Progenitor cell of endocrine pancreas (in vitro differentiated cells): Measurements from ENCODE around the gene ZSWIM6. TPM values are rescaled to one million over a fixed set of nuclear protein-coding genes. Genes with fewer than 3 reads are reported as not detected.
A peak's percentile ranks its signal among the peaks of the same experiment; 100 is the strongest.

Source experiments
- DNase-seq: peaks from one replicate; pipeline ENCODE4 v3.0.0; 2021; ENCODE audit warnings: low spot score; ENCODE audit not compliant: unreplicated experiment
- H3K27ac Mint-ChIP-seq: 2 replicates; pipeline ENCODE4 v1.8.0; 2021; ENCODE audit warnings: mild to moderate bottlenecking, moderate library complexity, mixed read lengths
- H3K27me3 Mint-ChIP-seq: 2 replicates; pipeline ENCODE4 v1.8.0; 2021; ENCODE audit warnings: mixed read lengths
- H3K36me3 Mint-ChIP-seq: 2 replicates; pipeline ENCODE4 v1.8.0; 2022; ENCODE audit warnings: mixed read lengths; ENCODE audit not compliant: insufficient read depth
- H3K4me1 Mint-ChIP-seq: 2 replicates; pipeline ENCODE4 v1.8.0; 2021; ENCODE audit warnings: low read depth, mixed read lengths
- H3K4me3 Mint-ChIP-seq: 2 replicates; pipeline ENCODE4 v1.8.0; 2021; ENCODE audit warnings: low read depth, mild to moderate bottlenecking, moderate library complexity, mixed read lengths
- H3K9me3 Mint-ChIP-seq: 2 replicates; pipeline ENCODE4 v1.8.0; 2021; ENCODE audit warnings: low read depth, mixed read lengths
- long read RNA-seq: library from polyadenylated mRNA; unstranded; transcript quantifications from one replicate; pipeline ENCODE4 v2.0.0, GENCODE V29; 2020
- total RNA-seq: library from RNA; stranded (reverse); gene quantifications from 2 replicates; pipeline ENCODE4 v1.2.1, GENCODE V29; 2021
- TF ChIP-seq, protein P1 (sequence below): fragments of 200-600 bp; sonication (generic); IDR thresholded peaks from one replicate; pipeline ENCODE4 v1.5.0; 2021; ENCODE audit warnings: antibody characterized with exemption, mild to moderate bottlenecking; ENCODE audit not compliant: unreplicated experiment

Gene ZSWIM6
- 33.4 and 35.2 TPM in 2 replicates for total RNA-seq
- long read RNA-seq, partial matches to known transcripts: 1 of 8 reads
- long read RNA-seq, other reads (novel, unspliced or antisense): 7 of 8 reads

DNA sequence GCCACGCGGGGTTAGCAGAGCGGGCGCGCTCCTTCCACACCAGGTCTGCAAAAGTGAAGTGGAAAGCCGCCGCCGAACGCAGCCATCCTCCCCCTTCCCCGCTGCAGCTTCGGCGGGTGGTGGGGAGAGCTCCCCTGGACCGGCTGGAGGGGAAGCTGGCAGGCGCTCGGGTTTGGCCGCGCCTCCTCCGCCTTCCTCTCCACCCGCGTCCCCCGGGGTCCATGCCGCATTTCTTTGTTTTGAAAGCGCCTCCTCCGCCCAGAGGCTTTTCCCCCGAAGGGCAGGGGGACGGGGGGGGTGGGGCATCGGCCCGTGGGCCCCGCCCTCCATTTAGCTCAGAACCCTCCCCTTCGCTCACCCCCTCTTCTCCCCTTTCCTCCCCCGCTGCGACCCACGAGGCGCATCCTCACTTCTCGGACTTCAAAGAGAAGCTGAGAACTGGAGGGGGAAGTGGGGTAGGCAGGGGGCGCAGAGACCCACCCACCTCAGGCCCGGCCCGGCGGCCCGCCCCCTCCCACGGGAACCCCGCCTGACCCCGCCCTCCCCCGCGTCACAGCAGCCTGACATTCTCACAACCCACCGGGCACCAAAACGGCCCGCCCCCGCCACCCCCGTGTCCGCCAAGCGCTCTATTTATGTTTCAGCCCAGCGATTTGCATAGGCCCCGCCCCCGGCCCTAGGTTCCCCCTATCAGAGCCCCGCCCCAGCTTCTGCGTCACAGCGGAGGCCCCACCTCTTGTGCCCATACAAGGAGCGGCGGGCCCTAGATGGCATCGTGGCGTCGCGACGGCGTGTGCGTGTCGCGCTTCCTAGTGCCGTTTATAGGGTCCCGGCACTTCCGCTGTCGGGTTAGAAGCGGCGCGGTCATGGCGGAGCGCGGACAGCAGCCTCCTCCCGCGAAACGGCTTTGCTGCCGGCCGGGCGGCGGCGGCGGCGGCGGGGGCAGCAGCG is at the start of gene ZSWIM6:
Gene ZSWIM6 (plus strand): TSS at position 852 of the 951 bp plus-strand sequence. CDS start 15 bp downstream, at position 867.
- Mint-ChIP-seq H3K27ac (peak within 1 kb of the TSS; percentile 99), H3K9me3 (no peaks in the 10 kb centered on the region), H3K36me3 (peaks cover 3% of the 10 kb centered on the region), H3K4me1 (peaks cover 32% of the 10 kb centered on the region), H3K4me3 (peak within 1 kb of the TSS; percentile 93), H3K27me3 (peaks cover 15% of the 10 kb centered on the region)
- DNase-seq: peak; percentile 96
- TF ChIP-seq, protein P1, sequence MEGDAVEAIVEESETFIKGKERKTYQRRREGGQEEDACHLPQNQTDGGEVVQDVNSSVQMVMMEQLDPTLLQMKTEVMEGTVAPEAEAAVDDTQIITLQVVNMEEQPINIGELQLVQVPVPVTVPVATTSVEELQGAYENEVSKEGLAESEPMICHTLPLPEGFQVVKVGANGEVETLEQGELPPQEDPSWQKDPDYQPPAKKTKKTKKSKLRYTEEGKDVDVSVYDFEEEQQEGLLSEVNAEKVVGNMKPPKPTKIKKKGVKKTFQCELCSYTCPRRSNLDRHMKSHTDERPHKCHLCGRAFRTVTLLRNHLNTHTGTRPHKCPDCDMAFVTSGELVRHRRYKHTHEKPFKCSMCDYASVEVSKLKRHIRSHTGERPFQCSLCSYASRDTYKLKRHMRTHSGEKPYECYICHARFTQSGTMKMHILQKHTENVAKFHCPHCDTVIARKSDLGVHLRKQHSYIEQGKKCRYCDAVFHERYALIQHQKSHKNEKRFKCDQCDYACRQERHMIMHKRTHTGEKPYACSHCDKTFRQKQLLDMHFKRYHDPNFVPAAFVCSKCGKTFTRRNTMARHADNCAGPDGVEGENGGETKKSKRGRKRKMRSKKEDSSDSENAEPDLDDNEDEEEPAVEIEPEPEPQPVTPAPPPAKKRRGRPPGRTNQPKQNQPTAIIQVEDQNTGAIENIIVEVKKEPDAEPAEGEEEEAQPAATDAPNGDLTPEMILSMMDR: no peak

DNA sequence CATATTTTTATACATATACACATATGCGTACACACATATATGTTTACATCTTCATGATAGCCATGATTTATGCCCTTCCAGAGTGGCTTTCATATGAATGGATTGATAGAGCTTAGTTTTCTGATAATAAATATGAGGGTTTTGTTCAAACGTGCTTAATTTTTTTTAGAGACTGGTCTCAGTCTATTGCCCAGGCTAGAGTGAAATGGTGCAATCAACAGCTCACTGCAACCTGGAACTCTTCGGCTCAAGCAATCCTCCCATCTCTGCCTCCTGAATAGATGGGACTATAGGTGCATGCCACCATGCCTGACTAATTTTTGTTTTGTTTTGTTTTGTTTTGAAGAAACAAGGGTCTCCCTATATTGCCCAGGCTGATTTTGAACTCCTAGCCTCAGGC is 48.6 kb upstream of the ZSWIM6 start:
- Mint-ChIP-seq H3K27me3 (peaks cover 3% of the 10 kb centered on the region), H3K36me3 (no peaks in the 10 kb centered on the region), H3K9me3 (no peaks in the 10 kb centered on the region), H3K4me3 (no peak overlapping the region), H3K4me1 (no peaks in the 10 kb centered on the region), H3K27ac (no peak overlapping the region)
- DNase-seq: no peak
- TF ChIP-seq, protein P1: no peak

DNA sequence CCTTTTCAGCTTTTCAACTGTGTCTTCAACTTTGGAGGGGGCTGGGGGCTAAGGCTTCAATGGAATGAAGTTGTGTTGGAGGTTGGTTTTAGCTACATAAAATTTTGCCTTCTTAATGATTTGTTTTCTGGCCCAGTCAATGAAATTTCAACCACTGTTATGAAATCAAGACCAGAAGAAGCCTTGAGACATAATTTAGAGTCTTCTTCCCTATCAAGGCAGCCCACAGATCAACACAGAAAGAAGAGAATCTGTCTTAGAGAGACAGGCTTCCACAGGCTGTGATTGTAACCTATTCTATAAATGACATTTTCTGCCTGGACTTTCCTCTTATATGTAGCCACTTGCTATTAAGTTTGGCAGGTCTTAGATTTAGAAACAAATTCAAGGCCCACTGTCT is 46.5 kb upstream of the ZSWIM6 start:
- H3K27ac Mint-ChIP-seq: no peak overlapping the region
- no peaks in the 10 kb centered on the region for H3K36me3 Mint-ChIP-seq
- no peak for DNase-seq
- TF ChIP-seq, protein P1: no peak
- H3K9me3 Mint-ChIP-seq: no peaks in the 10 kb centered on the region
- H3K27me3 Mint-ChIP-seq: peaks cover 3% of the 10 kb centered on the region
- no peak overlapping the region for H3K4me3 Mint-ChIP-seq
- H3K4me1 Mint-ChIP-seq: peaks cover 4% of the 10 kb centered on the region

DNA sequence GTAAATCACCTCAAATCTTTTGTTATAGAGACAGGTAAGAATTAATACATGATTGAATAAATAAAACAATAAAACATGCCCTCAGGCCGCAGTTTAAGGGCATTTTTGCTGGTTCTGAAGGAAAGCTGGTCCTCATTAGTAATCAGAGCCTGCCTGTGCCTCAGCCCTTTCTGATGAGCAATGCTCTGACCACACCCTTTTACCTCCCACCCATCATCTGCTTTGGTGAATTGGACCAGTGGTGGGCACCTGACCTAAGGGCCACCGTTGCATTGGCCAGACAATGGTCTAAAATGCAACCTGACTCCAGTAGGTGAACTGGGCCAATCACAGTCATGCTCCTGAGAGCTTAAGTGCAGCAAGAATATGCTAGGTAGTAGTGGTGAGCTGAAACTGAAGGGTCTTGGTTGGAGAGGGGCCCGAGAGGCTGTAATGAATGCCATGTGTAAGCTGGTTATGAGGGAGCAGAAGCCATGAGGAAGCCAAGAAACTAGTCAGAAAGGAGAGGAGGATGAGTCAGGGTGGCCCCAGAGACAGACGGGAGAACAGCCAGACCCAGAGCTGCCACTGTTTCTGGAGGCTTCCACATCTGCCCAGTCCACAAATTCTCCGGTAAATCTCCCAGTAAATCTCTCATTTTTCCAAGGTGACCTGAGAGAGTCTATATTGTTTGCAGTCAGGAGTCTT is 45.5 kb upstream of the ZSWIM6 start:
- H3K27ac Mint-ChIP-seq: no peak overlapping the region

DNA sequence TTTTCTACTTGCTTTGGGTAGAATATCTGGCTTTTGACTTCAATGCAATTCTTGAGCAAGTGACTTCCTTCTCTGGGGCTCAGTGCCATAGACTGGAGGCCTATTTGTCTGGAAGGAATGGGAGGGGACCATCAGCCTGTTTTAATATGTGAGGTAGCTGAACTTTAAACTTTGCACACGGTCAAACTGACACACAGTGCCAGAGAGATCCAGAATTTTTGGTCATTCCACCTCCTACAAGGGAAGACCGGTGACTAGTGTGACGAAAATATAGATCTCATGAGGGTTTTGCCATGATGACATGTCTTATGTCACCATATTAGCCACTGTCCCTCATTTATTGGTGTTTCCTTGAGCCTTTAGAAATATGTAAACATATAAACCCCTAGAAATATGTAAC is 44.6 kb upstream of the ZSWIM6 start:
- Mint-ChIP-seq H3K36me3 (no peaks in the 10 kb centered on the region), H3K4me3 (no peak overlapping the region), H3K9me3 (no peaks in the 10 kb centered on the region), H3K4me1 (peaks cover 22% of the 10 kb centered on the region), H3K27ac (no peak overlapping the region), H3K27me3 (peaks cover 3% of the 10 kb centered on the region)
- DNase-seq: no peak
- TF ChIP-seq, protein P1: no peak

More for the DNA sequence above, 45.5 kb upstream of the ZSWIM6 start:
- H3K27me3 Mint-ChIP-seq: peaks cover 3% of the 10 kb centered on the region
- no peaks in the 10 kb centered on the region for H3K36me3 Mint-ChIP-seq
- TF ChIP-seq, protein P1: no peak
- DNase-seq: no peak
- H3K9me3 Mint-ChIP-seq: no peaks in the 10 kb centered on the region
- H3K4me1 Mint-ChIP-seq: peaks cover 13% of the 10 kb centered on the region
- H3K4me3 Mint-ChIP-seq: no peak overlapping the region
